Endothelial cell of umbilical vein (primary cell): ENCODE measurements around the gene OCA2. TPM values are rescaled to one million over a fixed set of nuclear protein-coding genes. Genes with fewer than 3 reads are reported as not detected.

ENCODE experiments used
- BruUV-seq: library from RNA; stranded (reverse); fragments of 400-500 nt; replicated peaks from 2 replicates; lab custom pipeline; 2021; lab: Mats Ljungman, UMichigan
- CTCF ChIA-PET: fragments of 300-600, 350-600 bp; sonication (Branson Sonifier 250); formaldehyde crosslinking; loops from one replicate; lab custom pipeline; 2021; ENCODE audit warnings: antibody characterized with exemption, inconsistent platforms; lab: Charles Lee
- POLR2A ChIA-PET: fragments of 300-600, 350-600 bp; sonication (Branson Sonifier 250); formaldehyde crosslinking; loops from one replicate; lab custom pipeline; 2021; ENCODE audit warnings: antibody characterized with exemption, inconsistent platforms; lab: Charles Lee
- DNase-seq: peaks from one replicate; pipeline ENCODE4 v3.0.0-alpha.2; 2011; ENCODE audit warnings: low read depth, low spot score
- FAIRE-seq: peaks from 2 replicates; lab custom pipeline; 2011; peaks lifted over from hg19 to GRCh38; lab: Jason Lieb, UNC
- H2AFZ ChIP-seq: 2 replicates; pipeline ENCODE4 v1.6.0; 2012; ENCODE audit warnings: low read depth, low read length, control low read depth, inconsistent platforms
- H3K27ac ChIP-seq: 2 replicates; pipeline ENCODE4 v1.5.1; 2011; ENCODE audit warnings: low read depth, mild to moderate bottlenecking, control low read depth, low read length, moderate library complexity; ENCODE audit not compliant: insufficient read depth
- H3K27me3 ChIP-seq, 2 experiments: 2 replicates each; pipeline versions ENCODE4 v1.6.0 to v1.6.1; 2011; ENCODE audit warnings: low read length in 2 of 2, mixed read lengths in 1 of 2; ENCODE audit not compliant: control insufficient read depth in 2 of 2, insufficient read depth in 2 of 2
- H3K36me3 ChIP-seq, 2 experiments: 2 replicates in 1 of 2; 3 replicates in 1 of 2; pipeline ENCODE4 v1.5.1; 2011; ENCODE audit warnings: low read length in 2 of 2, mild to moderate bottlenecking in 1 of 2, moderate library complexity in 1 of 2; ENCODE audit not compliant: control insufficient read depth in 2 of 2, insufficient read depth in 2 of 2; ENCODE audit errors: extremely low read depth in 1 of 2
- H3K4me1 ChIP-seq: 3 replicates; pipeline ENCODE4 v1.5.1; 2011; ENCODE audit warnings: mild to moderate bottlenecking, low read length; ENCODE audit not compliant: control insufficient read depth, insufficient read depth; ENCODE audit errors: extremely low read depth
- H3K4me2 ChIP-seq: 2 replicates; pipeline ENCODE4 v1.6.1; 2011; ENCODE audit warnings: low read length, control low read depth, mixed read lengths; ENCODE audit not compliant: insufficient read depth
- H3K4me3 ChIP-seq, 3 experiments: fragments of 200-600 bp in 1 of 3; sonication (generic), shearing (Covaris generic) in 1 of 3; replicated peaks in 1 of 3; 2 replicates each; pipeline ENCODE4 v1.5.1; 2011 to 2016; ENCODE audit warnings: control low read depth in 3 of 3, low read length in 3 of 3, mild to moderate bottlenecking in 2 of 3, inconsistent platforms in 1 of 3, low read depth in 1 of 3, moderate library complexity in 1 of 3; ENCODE audit not compliant: insufficient read depth in 1 of 3
- H3K79me2 ChIP-seq: 2 replicates; pipeline ENCODE4 v1.6.0; 2012; ENCODE audit warnings: low read length, inconsistent platforms; ENCODE audit not compliant: control insufficient read depth, insufficient read depth
- H3K9ac ChIP-seq: replicated peaks from 2 replicates; pipeline ENCODE3; 2011; ENCODE audit warnings: low read length, control low read depth; ENCODE audit not compliant: insufficient read depth; ENCODE audit errors: extremely low read depth
- H3K9me1 ChIP-seq: replicated peaks from 3 replicates; pipeline ENCODE4 v1.6.0; 2011; ENCODE audit warnings: mild to moderate bottlenecking, low read length; ENCODE audit not compliant: control insufficient read depth, insufficient read depth; ENCODE audit errors: extremely low read depth
- H3K9me3 ChIP-seq: replicated peaks from 2 replicates; pipeline ENCODE4 v1.5.1; 2012; ENCODE audit warnings: low read length, inconsistent platforms; ENCODE audit not compliant: control insufficient read depth, insufficient read depth
- H4K20me1 ChIP-seq: replicated peaks from 2 replicates; pipeline ENCODE3; 2011; ENCODE audit warnings: mild to moderate bottlenecking, low read length; ENCODE audit not compliant: control insufficient read depth, insufficient read depth; ENCODE audit errors: extremely low read depth
- EZH2 ChIP-seq: IDR thresholded peaks from 2 replicates; pipeline ENCODE4 v1.6.1; 2012; ENCODE audit warnings: borderline replicate concordance, low read depth, mild to moderate bottlenecking, moderate library complexity, low read length, inconsistent platforms; ENCODE audit not compliant: severe bottlenecking
- FOS ChIP-seq: IDR thresholded peaks from 2 replicates; pipeline ENCODE4 v1.6.1; 2011; ENCODE audit warnings: mild to moderate bottlenecking, low read length, moderate library complexity, borderline replicate concordance; ENCODE audit not compliant: insufficient read depth
- GATA2 ChIP-seq: IDR thresholded peaks from 2 replicates; pipeline ENCODE4 v1.7.0; 2011; ENCODE audit warnings: low read depth, mild to moderate bottlenecking, moderate library complexity, mixed read lengths, low read length; ENCODE audit not compliant: insufficient read length, insufficient read depth
- JUN ChIP-seq: IDR thresholded peaks from 2 replicates; pipeline ENCODE4 v1.6.1; 2011; ENCODE audit warnings: borderline replicate concordance, low read depth; ENCODE audit not compliant: insufficient read length, insufficient read depth
- MYC ChIP-seq: IDR thresholded peaks from one replicate; pipeline ENCODE4 v1.6.1; 2011; ENCODE audit warnings: mild to moderate bottlenecking, low read depth, low read length
- POLR2A ChIP-seq: IDR thresholded peaks from 2 replicates; pipeline ENCODE4 v1.6.1; 2012; ENCODE audit warnings: low read depth, mild to moderate bottlenecking, control low read depth, low read length
- POLR2AphosphoS5 ChIP-seq: IDR thresholded peaks from 2 replicates; pipeline ENCODE4 v1.6.1; 2012; ENCODE audit warnings: low read depth, mild to moderate bottlenecking, control low read depth, low read length, moderate library complexity; ENCODE audit not compliant: insufficient read depth
- dilution Hi-C: fragments of 300-500 bp; cut with MboI; formaldehyde crosslinking; loops from one replicate; pipeline ENCODE4 v1.15.0; 2019; ENCODE audit warnings: low sequenced_read_pairs; ENCODE audit not compliant: extremely low pct_ligation_motif_present
- intact Hi-C: fragments of 100-400 bp; cut with micrococcal nuclease; formaldehyde crosslinking; loops from one replicate; pipeline ENCODE4 v1.10.0; 2022
- polyA plus RNA-seq, 4 experiments: library from polyadenylated mRNA; depleted of rRNA in 3 of 4; stranded (reverse) in 3 of 4; unstranded in 1 of 4; fragments of >200 nt; gene quantifications; 2 replicates each; pipeline versions ENCODE4 v1.2.1 to v1.2.3, GENCODE V29; 2011 to 2012; ENCODE audit warnings: missing spikeins in 1 of 4
- total RNA-seq: library from RNA; stranded (reverse); gene quantifications from 2 replicates; pipeline ENCODE4 v1.2.3, GENCODE V29; 2021
- TF ChIP-seq, protein P1 (sequence below), 2 donors: IDR thresholded peaks; 1 replicate in 1 of 2; 2 replicates in 1 of 2; pipeline ENCODE4 v1.5.1; 2011; ENCODE audit warnings: low read length in 2 of 2, mild to moderate bottlenecking in 2 of 2, moderate library complexity in 2 of 2, control low read depth in 1 of 2, inconsistent platforms in 1 of 2, low read depth in 1 of 2; ENCODE audit not compliant: insufficient read depth in 1 of 2; ENCODE audit errors: extremely low read depth in 1 of 2
- TF ChIP-seq, protein P2 (sequence below): IDR thresholded peaks from 2 replicates; pipeline ENCODE4 v1.6.1; 2011; ENCODE audit not compliant: insufficient read depth, insufficient read length

Gene OCA2
- total and polyA plus RNA-seq, 2 donors (not counting 3 experiments of a cell fraction or from before 2014, with no cell fraction given): not detected

DNA sequence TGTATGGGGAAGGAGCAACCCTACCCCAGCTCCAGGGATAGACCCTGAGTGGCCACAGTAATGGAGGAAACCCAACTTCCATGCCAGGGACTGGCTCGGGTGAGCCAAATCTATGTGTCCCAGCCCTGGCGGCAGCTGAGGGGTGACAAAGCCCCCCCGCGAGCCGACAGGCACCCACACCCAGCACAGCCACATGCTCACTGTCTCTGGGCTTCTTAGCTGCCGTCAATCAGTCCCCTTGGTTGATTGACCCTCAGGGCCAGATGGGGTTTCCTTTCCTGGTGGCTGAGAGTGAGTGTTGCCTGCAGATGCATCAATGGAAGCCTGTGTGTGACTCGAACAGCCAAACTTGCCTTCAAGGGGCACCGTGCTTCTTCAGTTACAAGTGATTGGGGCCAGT, 2.1 kb upstream of the OCA2 start:
- CTCF ChIA-PET: no interaction called here
- Histone ChIP-seq H3K4me1 (peaks cover 4% of the 10 kb centered on the region), H3K9me3 (no peaks in the 10 kb centered on the region), H3K4me2 (no peak overlapping the region), H3K27ac (no peak overlapping the region), H4K20me1 (no peaks in the 10 kb centered on the region), H2AFZ (no peak overlapping the region), H3K27me3 (peaks cover 33 to 42% of the 10 kb centered on the region in 2 experiments), H3K79me2 (no peaks in the 10 kb centered on the region), H3K4me3 (no peak overlapping the region), H3K36me3 (no peaks in the 10 kb centered on the region), H3K9ac (no peak overlapping the region), H3K9me1 (no peaks in the 10 kb centered on the region)
- BruUV-seq: no TSS peak
- intact Hi-C loops (no loop called here), dilution Hi-C loops (no loop called here)
- DNase-seq: no peak
- no peak for FAIRE-seq
- TF ChIP-seq EZH2 (no peak), JUN (no peak), MYC (no peak), POLR2AphosphoS5 (no peak), GATA2 (no peak), POLR2A (no peak), FOS (no peak)
- TF ChIP-seq, protein P1, sequence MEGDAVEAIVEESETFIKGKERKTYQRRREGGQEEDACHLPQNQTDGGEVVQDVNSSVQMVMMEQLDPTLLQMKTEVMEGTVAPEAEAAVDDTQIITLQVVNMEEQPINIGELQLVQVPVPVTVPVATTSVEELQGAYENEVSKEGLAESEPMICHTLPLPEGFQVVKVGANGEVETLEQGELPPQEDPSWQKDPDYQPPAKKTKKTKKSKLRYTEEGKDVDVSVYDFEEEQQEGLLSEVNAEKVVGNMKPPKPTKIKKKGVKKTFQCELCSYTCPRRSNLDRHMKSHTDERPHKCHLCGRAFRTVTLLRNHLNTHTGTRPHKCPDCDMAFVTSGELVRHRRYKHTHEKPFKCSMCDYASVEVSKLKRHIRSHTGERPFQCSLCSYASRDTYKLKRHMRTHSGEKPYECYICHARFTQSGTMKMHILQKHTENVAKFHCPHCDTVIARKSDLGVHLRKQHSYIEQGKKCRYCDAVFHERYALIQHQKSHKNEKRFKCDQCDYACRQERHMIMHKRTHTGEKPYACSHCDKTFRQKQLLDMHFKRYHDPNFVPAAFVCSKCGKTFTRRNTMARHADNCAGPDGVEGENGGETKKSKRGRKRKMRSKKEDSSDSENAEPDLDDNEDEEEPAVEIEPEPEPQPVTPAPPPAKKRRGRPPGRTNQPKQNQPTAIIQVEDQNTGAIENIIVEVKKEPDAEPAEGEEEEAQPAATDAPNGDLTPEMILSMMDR (IDR thresholded peaks at IDR 0.05; ENCODE audit: extremely low read depth in 1 of 2, insufficient read depth in 1 of 2, low read depth in 1 of 2, low read length in 2 of 2): no peak
- TF ChIP-seq, protein P2, sequence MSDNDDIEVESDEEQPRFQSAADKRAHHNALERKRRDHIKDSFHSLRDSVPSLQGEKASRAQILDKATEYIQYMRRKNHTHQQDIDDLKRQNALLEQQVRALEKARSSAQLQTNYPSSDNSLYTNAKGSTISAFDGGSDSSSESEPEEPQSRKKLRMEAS: no peak
- POLR2A ChIA-PET: no interaction called here
